Ectodermal cell (in vitro differentiated cells): ENCODE results near the gene PKP4.

Experiments
- H3K27ac ChIP-seq: 2 replicates; pipeline ENCODE4 v1.7.0; 2013; ENCODE audit warnings: mild to moderate bottlenecking, low read depth, low read length; ENCODE audit not compliant: insufficient read depth, poor library complexity, severe bottlenecking
- H3K27me3 ChIP-seq: 2 replicates; pipeline ENCODE4 v1.7.0; 2013; ENCODE audit warnings: mild to moderate bottlenecking, low read length; ENCODE audit not compliant: insufficient read depth, control insufficient read depth, poor library complexity, severe bottlenecking
- H3K36me3 ChIP-seq: one replicate; pipeline ENCODE4 v1.7.0; 2013; ENCODE audit warnings: low read length; ENCODE audit not compliant: control insufficient read depth, insufficient read depth
- H3K4me1 ChIP-seq: one replicate; pipeline ENCODE4 v1.7.0; 2013; ENCODE audit warnings: low read length; ENCODE audit not compliant: control insufficient read depth, insufficient read depth
- H3K4me3 ChIP-seq: 2 replicates; pipeline ENCODE4 v1.7.0; 2013; ENCODE audit warnings: low read depth, low read length, control low read depth; ENCODE audit not compliant: insufficient read depth
- H3K9me3 ChIP-seq: 2 replicates; pipeline ENCODE4 v1.7.0; 2013; ENCODE audit warnings: mild to moderate bottlenecking, low read length, moderate library complexity; ENCODE audit not compliant: control insufficient read depth
- WGBS, 2 experiments: methylation state at CpG; one replicate each; pipeline ENCODE4 v1.1.7; 2013; ENCODE audit warnings: missing lambda C conversion rate in 2 of 2; 5-methylcytosine and 5-hydroxymethylcytosine counted together

Gene PKP4

DNA sequence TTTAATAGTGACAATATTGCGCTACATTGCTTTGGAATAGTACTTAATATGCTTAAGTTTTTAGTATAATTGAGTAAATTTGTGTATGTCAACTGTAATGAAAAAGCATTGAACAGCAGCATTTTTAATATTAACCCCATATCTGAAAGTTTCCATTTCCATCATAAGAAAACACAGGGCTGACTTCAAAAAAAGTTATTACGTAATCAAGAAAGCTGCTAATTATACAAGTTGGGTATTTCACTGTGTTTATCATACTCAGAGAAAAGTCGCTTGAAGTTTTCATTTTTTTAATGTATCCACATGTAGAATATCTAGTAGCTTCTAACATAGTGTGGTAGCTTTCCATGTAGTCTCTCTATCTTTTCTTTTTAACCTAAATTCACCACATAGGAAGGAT, 146.5 kb downstream of the PKP4 start:
- Histone ChIP-seq H3K27me3 (no peaks in the 10 kb centered on the region), H3K36me3 (no peaks in the 10 kb centered on the region), H3K9me3 (no peaks in the 10 kb centered on the region), H3K4me1 (no peaks in the 10 kb centered on the region), H3K4me3 (no peak overlapping the region), H3K27ac (no peak overlapping the region)
- 94 to 95% methylated on average over 2 of the region's 3 CpGs for WGBS, 2 experiments

GRCh38 chr2:158603986-158604385, 147.2 kb downstream of the PKP4 start:
- no peaks in the 10 kb centered on the region for H3K27me3 ChIP-seq
- 96 to 97% methylated on average over 6 of the region's 6 CpGs for WGBS, 2 experiments
- H3K27ac ChIP-seq = no peak overlapping the region
- H3K4me3 ChIP-seq = no peak overlapping the region
- no peaks in the 10 kb centered on the region for H3K36me3 ChIP-seq
- H3K9me3 ChIP-seq = no peaks in the 10 kb centered on the region
- H3K4me1 ChIP-seq = no peaks in the 10 kb centered on the region

- Histone ChIP-seq H3K27me3 (no peaks in the 10 kb centered on the region), H3K4me1 (no peaks in the 10 kb centered on the region), H3K36me3 (no peaks in the 10 kb centered on the region), H3K27ac (no peak overlapping the region), H3K9me3 (no peaks in the 10 kb centered on the region), H3K4me3 (no peak overlapping the region)
- 87 to 98% methylated on average over 3 of the region's 4 CpGs for WGBS, 2 experiments
These were observed 153.3 kb downstream of the PKP4 start for GRCh38 chr2:158610059-158610458.

- no peaks in the 10 kb centered on the region for H3K27me3 ChIP-seq
- H3K4me1 ChIP-seq = no peaks in the 10 kb centered on the region
- H3K36me3 ChIP-seq = no peaks in the 10 kb centered on the region
- WGBS, 2 experiments = 94 to 96% methylated on average over 3 of the region's 3 CpGs
- H3K27ac ChIP-seq = no peak overlapping the region
- H3K4me3 ChIP-seq = no peak overlapping the region
- H3K9me3 ChIP-seq = no peaks in the 10 kb centered on the region
These were observed 159.8 kb downstream of the PKP4 start for GRCh38 chr2:158616480-158617000.

DNA sequence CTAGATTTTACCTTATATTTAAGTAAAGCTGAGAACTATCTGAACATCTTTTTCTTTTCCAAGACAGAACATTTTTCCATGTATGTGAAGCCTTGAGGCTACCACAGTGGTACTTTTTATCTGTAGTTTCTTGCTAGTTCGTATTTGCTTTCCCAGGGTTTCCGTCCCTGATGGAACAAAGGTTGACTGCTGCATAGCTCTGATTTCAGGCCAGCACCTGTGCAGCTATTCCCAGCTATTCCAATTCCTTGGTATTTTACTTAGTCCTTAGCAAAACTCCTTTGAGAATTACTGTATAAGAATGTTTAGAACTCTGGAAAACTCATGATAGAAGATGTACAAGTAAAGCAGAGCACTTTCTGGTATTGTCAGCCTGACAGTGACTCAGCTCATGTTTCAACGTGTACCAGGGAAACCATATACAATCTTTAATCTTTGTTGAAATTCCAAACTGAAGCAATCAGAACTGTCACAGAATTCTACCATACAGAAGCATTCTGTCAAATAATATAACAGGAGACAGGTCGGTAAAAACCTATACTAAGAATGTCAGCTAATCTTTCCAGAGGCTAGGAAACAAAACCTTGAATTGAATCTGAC, 162.2 kb downstream of the PKP4 start:
- WGBS, 2 experiments = 77 to 88% methylated on average over 4 of the region's 4 CpGs
- peaks cover 5% of the 10 kb centered on the region for H3K36me3 ChIP-seq
- H3K4me3 ChIP-seq = no peak overlapping the region
- H3K27ac ChIP-seq = no peak overlapping the region
- H3K27me3 ChIP-seq = no peaks in the 10 kb centered on the region
- no peaks in the 10 kb centered on the region for H3K4me1 ChIP-seq
- H3K9me3 ChIP-seq = no peaks in the 10 kb centered on the region

DNA sequence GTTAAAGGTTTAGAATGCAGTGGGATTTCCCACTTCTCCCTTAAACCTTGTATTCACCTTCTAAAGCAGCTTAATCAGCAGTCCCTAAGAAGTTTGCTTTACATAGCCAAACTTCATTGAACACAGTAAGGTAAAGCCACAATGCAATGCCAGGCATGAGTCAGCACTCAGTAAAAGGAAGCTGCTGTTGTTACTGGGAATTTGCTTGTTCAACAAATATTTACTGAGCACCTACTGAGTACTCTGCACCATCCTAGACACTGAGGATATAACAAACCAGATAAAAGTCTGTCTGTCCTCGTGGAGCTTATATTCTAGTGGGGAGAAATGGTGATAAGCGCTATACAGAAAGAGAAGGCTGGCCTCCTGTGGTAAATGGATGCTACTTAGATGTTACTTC, 162.7 kb downstream of the PKP4 start:
- H3K4me3 ChIP-seq = no peak overlapping the region
- WGBS, 2 experiments = 91 to 100% methylated on average over 2 of the region's 2 CpGs
- no peaks in the 10 kb centered on the region for H3K4me1 ChIP-seq
- peaks cover 5% of the 10 kb centered on the region for H3K36me3 ChIP-seq
- H3K27ac ChIP-seq = no peak overlapping the region
- H3K9me3 ChIP-seq = no peaks in the 10 kb centered on the region
- H3K27me3 ChIP-seq = no peaks in the 10 kb centered on the region

DNA sequence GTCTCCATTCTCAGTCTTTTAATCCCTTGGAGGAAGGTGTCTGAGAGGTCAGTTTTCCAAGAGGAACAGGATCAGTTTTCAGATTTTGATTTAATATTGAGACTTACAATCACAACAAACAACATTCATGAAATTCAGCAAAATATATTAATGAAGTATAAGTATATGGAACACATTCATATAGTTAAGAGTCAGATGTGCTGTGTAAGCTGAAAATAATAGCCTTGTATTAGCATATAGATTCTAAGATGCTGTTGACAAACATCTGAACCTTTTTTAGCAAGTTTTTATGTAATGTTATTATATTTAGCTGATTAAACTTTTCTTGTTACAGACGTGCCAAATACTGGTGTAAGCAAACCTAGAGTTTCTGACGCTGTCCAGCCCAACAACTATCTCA, 163.9 kb downstream of the PKP4 start:
- 93% methylated on average over 2 of the region's 2 CpGs; no CpG with 5 or more reads in 1 of the 2 experiments for WGBS, 2 experiments
- no peak overlapping the region for H3K27ac ChIP-seq

GRCh38 chr2:158624071-158624667, 167.4 kb downstream of the PKP4 start:
- H3K27me3 ChIP-seq = no peaks in the 10 kb centered on the region
- H3K4me3 ChIP-seq = no peak overlapping the region
- H3K36me3 ChIP-seq = peaks cover 5% of the 10 kb centered on the region
- H3K9me3 ChIP-seq = no peaks in the 10 kb centered on the region
- 93 to 98% methylated on average over 2 to 3 of the region's 3 CpGs for WGBS, 2 experiments
- no peaks in the 10 kb centered on the region for H3K4me1 ChIP-seq
- no peak overlapping the region for H3K27ac ChIP-seq

More for the DNA sequence above, 163.9 kb downstream of the PKP4 start:
- H3K4me3 ChIP-seq = no peak overlapping the region
- H3K36me3 ChIP-seq = peaks cover 5% of the 10 kb centered on the region
- H3K27me3 ChIP-seq = no peaks in the 10 kb centered on the region
- H3K9me3 ChIP-seq = no peaks in the 10 kb centered on the region
- H3K4me1 ChIP-seq = no peaks in the 10 kb centered on the region

DNA sequence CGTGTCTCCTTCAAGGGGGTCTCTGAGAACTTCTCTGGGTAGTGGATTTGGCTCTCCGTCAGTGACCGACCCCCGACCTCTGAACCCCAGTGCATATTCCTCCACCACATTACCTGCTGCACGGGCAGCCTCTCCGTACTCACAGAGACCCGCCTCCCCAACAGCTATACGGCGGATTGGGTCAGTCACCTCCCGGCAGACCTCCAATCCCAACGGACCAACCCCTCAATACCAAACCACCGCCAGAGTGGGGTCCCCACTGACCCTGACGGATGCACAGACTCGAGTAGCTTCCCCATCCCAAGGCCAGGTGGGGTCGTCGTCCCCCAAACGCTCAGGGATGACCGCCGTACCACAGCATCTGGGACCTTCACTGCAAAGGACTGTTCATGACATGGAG, 168.2 kb downstream of the PKP4 start:
- Histone ChIP-seq H3K36me3 (peaks cover 5% of the 10 kb centered on the region), H3K4me1 (no peaks in the 10 kb centered on the region), H3K27me3 (no peaks in the 10 kb centered on the region), H3K9me3 (no peaks in the 10 kb centered on the region), H3K27ac (no peak overlapping the region), H3K4me3 (no peak overlapping the region)
- 93 to 95% methylated on average over 19 of the region's 19 CpGs for WGBS, 2 experiments

DNA sequence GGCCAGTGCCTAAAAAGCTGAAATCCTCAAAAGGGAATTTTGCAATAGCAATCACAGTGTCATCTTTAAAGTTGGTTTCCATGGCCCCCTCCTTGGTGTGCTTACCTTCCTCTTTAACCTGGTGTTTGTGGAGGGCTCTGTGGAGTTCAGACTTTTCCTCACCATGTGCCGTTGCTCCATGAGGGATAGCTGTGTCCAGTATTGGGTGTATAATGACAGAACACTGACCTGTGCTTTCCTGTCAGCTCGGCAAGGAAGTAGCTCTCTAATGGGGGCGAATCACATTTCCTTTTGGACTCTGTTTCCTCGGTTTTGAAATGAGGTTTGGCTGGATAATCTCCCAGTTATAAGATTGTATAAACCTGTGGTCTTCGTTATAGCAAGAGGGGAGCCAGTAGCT, 172.4 kb downstream of the PKP4 start:
- Histone ChIP-seq H3K4me3 (no peak overlapping the region), H3K4me1 (no peaks in the 10 kb centered on the region), H3K9me3 (no peaks in the 10 kb centered on the region), H3K36me3 (peaks cover 11% of the 10 kb centered on the region), H3K27me3 (no peaks in the 10 kb centered on the region), H3K27ac (no peak overlapping the region)
- 93 to 95% methylated on average over 5 of the region's 5 CpGs for WGBS, 2 experiments
